ENCODE data around the gene DOCK4.
"Not testable (repeated sequence)": the region's sequence is repeated elsewhere in the genome, so short reads cannot be mapped to it uniquely, and the experiment has no call there.

DOCK4 gene

DNA sequence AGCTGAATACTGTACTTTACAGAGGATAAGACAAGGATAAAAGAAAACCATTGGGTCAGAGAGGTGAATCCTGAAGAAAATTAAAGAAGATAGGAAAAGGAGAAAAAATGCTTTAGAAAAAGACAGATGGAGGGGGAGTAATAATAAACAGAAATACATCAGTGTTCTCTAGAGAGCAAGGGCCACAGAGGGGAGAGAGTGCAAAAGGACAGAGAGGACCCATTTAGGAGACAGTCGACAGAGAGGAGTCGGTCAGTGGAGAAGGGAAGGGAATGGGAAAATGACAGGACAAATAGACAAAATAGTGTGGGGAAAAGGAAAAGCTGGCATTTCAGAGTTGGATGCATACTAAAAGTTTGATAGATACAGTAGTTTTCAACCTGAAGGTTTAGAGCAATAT is 287.0 kb downstream of the DOCK4 start:
- TF ChIP-seq POLR2AphosphoS5 (IDR thresholded peaks at IDR 0.05; ENCODE audit: low read depth) (no peak), SPI1 (IDR thresholded peaks at IDR 0.05; ENCODE audit: borderline replicate concordance, low read depth) (no peak), GABPA (IDR thresholded peaks at IDR 0.05; ENCODE audit: low read depth) (no peak)
- TF ChIP-seq, protein P1, sequence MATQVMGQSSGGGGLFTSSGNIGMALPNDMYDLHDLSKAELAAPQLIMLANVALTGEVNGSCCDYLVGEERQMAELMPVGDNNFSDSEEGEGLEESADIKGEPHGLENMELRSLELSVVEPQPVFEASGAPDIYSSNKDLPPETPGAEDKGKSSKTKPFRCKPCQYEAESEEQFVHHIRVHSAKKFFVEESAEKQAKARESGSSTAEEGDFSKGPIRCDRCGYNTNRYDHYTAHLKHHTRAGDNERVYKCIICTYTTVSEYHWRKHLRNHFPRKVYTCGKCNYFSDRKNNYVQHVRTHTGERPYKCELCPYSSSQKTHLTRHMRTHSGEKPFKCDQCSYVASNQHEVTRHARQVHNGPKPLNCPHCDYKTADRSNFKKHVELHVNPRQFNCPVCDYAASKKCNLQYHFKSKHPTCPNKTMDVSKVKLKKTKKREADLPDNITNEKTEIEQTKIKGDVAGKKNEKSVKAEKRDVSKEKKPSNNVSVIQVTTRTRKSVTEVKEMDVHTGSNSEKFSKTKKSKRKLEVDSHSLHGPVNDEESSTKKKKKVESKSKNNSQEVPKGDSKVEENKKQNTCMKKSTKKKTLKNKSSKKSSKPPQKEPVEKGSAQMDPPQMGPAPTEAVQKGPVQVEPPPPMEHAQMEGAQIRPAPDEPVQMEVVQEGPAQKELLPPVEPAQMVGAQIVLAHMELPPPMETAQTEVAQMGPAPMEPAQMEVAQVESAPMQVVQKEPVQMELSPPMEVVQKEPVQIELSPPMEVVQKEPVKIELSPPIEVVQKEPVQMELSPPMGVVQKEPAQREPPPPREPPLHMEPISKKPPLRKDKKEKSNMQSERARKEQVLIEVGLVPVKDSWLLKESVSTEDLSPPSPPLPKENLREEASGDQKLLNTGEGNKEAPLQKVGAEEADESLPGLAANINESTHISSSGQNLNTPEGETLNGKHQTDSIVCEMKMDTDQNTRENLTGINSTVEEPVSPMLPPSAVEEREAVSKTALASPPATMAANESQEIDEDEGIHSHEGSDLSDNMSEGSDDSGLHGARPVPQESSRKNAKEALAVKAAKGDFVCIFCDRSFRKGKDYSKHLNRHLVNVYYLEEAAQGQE (IDR thresholded peaks at IDR 0.05; ENCODE audit: insufficient replicate concordance, low read depth) = no peak
- TF ChIP-seq, protein P2, sequence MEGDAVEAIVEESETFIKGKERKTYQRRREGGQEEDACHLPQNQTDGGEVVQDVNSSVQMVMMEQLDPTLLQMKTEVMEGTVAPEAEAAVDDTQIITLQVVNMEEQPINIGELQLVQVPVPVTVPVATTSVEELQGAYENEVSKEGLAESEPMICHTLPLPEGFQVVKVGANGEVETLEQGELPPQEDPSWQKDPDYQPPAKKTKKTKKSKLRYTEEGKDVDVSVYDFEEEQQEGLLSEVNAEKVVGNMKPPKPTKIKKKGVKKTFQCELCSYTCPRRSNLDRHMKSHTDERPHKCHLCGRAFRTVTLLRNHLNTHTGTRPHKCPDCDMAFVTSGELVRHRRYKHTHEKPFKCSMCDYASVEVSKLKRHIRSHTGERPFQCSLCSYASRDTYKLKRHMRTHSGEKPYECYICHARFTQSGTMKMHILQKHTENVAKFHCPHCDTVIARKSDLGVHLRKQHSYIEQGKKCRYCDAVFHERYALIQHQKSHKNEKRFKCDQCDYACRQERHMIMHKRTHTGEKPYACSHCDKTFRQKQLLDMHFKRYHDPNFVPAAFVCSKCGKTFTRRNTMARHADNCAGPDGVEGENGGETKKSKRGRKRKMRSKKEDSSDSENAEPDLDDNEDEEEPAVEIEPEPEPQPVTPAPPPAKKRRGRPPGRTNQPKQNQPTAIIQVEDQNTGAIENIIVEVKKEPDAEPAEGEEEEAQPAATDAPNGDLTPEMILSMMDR (IDR thresholded peaks at IDR 0.05; ENCODE audit: insufficient read depth, low read length) = no peak
- no peak overlapping the region for H3K4me3 ChIP-seq (replicated peaks; ENCODE audit: insufficient read depth, low read length)
- H3K27ac ChIP-seq (replicated peaks) = no peak overlapping the region
- H3K27me3 ChIP-seq (ENCODE audit: insufficient read depth, poor library complexity, severe bottlenecking) = no peaks in the 10 kb centered on the region
- DNase-seq (ENCODE audit: low read depth in 1 of 2, low spot score in 1 of 2) = no peak

DNA sequence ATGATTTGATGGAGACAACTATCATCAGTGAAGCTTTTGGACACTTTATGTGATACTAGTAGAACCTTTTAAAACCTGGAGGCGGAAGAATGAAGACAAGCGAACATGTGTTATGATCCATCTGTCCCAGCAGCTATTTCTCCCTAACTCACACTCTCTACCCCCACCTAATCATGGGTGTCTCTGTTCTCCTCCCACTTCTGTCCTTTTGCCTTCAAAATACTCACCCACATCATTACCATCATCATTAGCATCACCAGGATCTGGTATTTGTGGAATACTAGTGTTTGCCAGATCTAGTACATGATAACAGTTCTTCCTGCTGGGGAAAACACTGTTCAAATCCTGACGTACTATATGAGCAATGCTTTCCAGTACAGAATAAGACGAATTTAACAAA is 287.7 kb downstream of the DOCK4 start:
- Histone ChIP-seq H3K27ac (replicated peaks) (no peak overlapping the region), H3K4me3 (replicated peaks; ENCODE audit: insufficient read depth, low read length) (no peak overlapping the region), H3K27me3 (ENCODE audit: insufficient read depth, poor library complexity, severe bottlenecking) (no peaks in the 10 kb centered on the region)
- TF ChIP-seq SPI1 (IDR thresholded peaks at IDR 0.05; ENCODE audit: borderline replicate concordance, low read depth) = no peak
- DNase-seq (ENCODE audit: low read depth in 1 of 2, low spot score in 1 of 2) = no peak

DNA sequence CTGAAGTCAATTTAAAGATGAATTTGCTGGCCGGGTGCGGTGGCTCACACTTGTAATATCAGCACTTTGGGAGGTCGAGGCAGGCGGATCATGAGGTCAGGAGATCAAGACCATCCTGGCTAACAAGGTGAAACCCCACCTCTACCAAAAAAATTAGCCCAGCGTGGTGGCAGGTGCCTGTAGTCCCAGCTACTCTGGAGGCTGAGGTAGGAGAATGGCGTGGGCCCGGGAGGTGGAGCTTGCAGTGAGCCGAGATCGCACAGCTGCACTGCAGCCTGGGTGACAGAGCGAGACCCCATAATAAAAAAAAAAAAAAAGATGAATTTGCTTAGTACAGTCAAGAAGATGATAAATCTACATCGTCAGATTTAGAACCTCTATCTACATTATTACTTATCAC is 288.8 kb downstream of the DOCK4 start:
- not testable (repeated sequence) for H3K27me3 ChIP-seq (ENCODE audit: insufficient read depth, poor library complexity, severe bottlenecking); H3K27ac ChIP-seq (replicated peaks); H3K4me3 ChIP-seq (replicated peaks; ENCODE audit: insufficient read depth, low read length); DNase-seq (ENCODE audit: low read depth in 1 of 2, low spot score in 1 of 2)

DNA sequence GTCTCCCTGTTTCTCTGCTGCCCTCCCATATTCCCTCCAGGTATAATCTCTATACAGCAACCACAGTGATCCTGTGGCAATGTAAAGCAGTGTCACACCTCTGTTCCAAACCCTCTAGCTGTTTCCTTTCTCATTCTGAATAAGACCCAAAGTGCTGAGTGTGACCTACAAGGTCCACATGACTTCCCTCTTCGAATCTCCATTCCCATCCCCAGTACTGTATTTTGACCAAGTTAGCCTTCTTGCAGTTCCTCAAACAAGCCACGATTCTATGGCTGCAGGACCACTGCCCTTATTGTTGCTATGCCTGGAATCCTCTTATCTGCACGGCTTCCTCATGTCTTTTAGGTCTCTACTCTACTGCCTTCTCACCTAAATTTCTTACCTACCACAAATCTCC is 291.9 kb downstream of the DOCK4 start:
- no peaks in the 10 kb centered on the region for H3K27me3 ChIP-seq (ENCODE audit: insufficient read depth, poor library complexity, severe bottlenecking)
- no peak for DNase-seq (ENCODE audit: low read depth in 1 of 2, low spot score in 1 of 2)
- no peak overlapping the region for H3K4me3 ChIP-seq (replicated peaks; ENCODE audit: insufficient read depth, low read length)
- TF ChIP-seq, protein P1 (IDR thresholded peaks at IDR 0.05; ENCODE audit: insufficient replicate concordance, low read depth) = no peak
- TF ChIP-seq SPI1 (IDR thresholded peaks at IDR 0.05; ENCODE audit: borderline replicate concordance, low read depth) = no peak
- TF ChIP-seq POLR2AphosphoS5 (IDR thresholded peaks at IDR 0.05; ENCODE audit: low read depth) = no peak
- TF ChIP-seq, protein P2 (IDR thresholded peaks at IDR 0.05; ENCODE audit: insufficient read depth, low read length) = no peak
- no peak overlapping the region for H3K27ac ChIP-seq (replicated peaks)

DNA sequence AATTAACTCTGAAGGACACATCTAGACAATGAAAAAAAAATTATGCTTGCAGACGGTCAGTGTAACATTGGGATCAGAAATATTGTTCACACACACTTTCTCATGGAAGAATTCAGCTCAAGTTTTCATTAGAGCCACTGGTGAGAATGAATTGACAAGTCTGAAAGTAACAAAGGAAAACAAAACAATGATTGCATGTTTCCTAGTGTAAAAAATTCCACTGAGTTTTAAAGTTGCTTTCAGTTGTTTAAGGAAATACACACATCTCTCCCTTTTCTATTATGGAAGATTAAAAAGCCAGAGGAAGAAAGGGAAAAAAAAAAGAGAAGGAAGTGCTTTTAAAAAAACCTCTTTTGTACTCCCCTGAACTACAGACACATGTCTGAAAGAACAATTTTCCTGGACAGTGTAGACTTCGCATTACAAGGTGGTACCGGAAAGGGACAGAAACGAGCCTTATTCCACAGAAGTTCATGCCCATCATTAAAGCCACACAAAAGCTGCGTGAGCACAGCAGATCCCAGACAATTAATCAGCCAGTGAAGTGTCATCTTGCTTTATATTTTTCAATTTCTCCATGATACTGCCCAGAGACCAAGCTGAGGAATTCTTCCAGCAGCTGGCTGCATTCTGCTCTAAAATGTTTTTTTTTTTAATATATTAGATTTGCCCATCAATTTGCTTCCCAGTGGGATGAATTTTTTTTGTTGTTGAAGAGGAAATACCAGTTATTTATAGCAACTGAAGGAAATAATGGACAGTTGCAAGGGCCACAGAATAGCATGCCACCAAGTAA is 294.8 kb downstream of the DOCK4 start:
- TF ChIP-seq, protein P2 (IDR thresholded peaks at IDR 0.05; ENCODE audit: insufficient read depth, low read length) = no peak
- TF ChIP-seq POLR2AphosphoS5 (IDR thresholded peaks at IDR 0.05; ENCODE audit: low read depth) = no peak
- TF ChIP-seq, protein P1 (IDR thresholded peaks at IDR 0.05; ENCODE audit: insufficient replicate concordance, low read depth) = no peak
- TF ChIP-seq SPI1 (IDR thresholded peaks at IDR 0.05; ENCODE audit: borderline replicate concordance, low read depth) = no peak
- no peak for TF ChIP-seq GABPA (IDR thresholded peaks at IDR 0.05; ENCODE audit: low read depth)
- DNase-seq (ENCODE audit: low read depth in 1 of 2, low spot score in 1 of 2) = no peak
- H3K27ac ChIP-seq (replicated peaks) = no peak overlapping the region
- H3K27me3 ChIP-seq (ENCODE audit: insufficient read depth, poor library complexity, severe bottlenecking) = no peaks in the 10 kb centered on the region
- H3K4me3 ChIP-seq (replicated peaks; ENCODE audit: insufficient read depth, low read length) = no peak overlapping the region
